GM23248 (cell line): ENCODE results near the gene UBR3.

Source experiments
- EZH2 ChIP-seq: fragments of 200-600 bp; sonication (generic); IDR thresholded peaks from 2 replicates; pipeline ENCODE4 v1.6.1; 2018; ENCODE audit warnings: antibody characterized with exemption, mild to moderate bottlenecking; ENCODE audit not compliant: insufficient read depth, poor library complexity, severe bottlenecking
- EZH2phosphoT487 ChIP-seq: fragments of 200-600 bp; sonication (generic); IDR thresholded peaks from 2 replicates; pipeline ENCODE4 v1.6.1; 2018; ENCODE audit warnings: antibody characterized with exemption, moderate library complexity, mild to moderate bottlenecking, low read depth; ENCODE audit not compliant: insufficient read depth

DNA sequence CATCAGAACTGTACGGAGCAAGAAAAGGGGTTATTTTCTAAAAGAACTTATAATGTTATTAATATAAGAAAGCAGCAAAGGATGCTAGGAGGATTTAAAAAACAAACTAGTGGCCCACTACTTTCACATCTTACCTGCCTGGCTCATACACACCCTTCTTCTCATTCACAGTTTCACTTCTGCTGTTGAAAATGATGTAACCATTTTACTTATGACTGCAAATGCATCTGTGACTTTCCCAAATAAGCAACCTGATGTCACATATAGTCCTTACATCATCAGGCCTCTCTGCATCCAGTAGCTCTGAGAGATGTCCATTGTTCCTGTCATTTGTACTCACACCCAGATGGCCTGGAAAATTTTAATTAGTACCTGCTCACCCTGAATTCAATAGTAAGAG is 248.9 kb downstream of the UBR3 start:
- TF ChIP-seq EZH2 = no peak
- TF ChIP-seq EZH2phosphoT487 = no peak
